Astrocyte (in vitro differentiated cells and primary cell): ENCODE results near the gene PEX19. TPM values are rescaled to one million over a fixed set of nuclear protein-coding genes. Genes with fewer than 3 reads are reported as not detected.
A peak's percentile ranks its signal among the peaks of the same experiment; 100 is the strongest.

Experiments
- DNase-seq: peaks from one replicate; pipeline ENCODE4 v3.0.0-alpha.2; 2010; ENCODE audit warnings: low read depth
- FAIRE-seq: peaks from 2 replicates; lab custom pipeline; 2011; peaks lifted over from hg19 to GRCh38; lab: Jason Lieb, UNC
- H2AFZ ChIP-seq: 2 replicates; pipeline ENCODE4 v1.6.0; 2012; ENCODE audit warnings: low read depth, low read length, inconsistent platforms
- H3K27ac ChIP-seq: 2 replicates; pipeline ENCODE4 v1.5.1; 2011; ENCODE audit warnings: low read depth, low read length, inconsistent platforms
- H3K27me3 ChIP-seq: 2 replicates; pipeline ENCODE4 v1.6.0; 2011; ENCODE audit warnings: low read length, inconsistent platforms; ENCODE audit not compliant: insufficient read depth
- H3K36me3 ChIP-seq: 2 replicates; pipeline ENCODE4 v1.5.1; 2011; ENCODE audit warnings: low read length, inconsistent platforms; ENCODE audit not compliant: insufficient read depth
- H3K4me1 ChIP-seq: 2 replicates; pipeline ENCODE4 v1.5.1; 2011; ENCODE audit warnings: low read length, inconsistent platforms; ENCODE audit not compliant: insufficient read depth
- H3K4me2 ChIP-seq: 2 replicates; pipeline ENCODE4 v1.6.0; 2012; ENCODE audit warnings: low read length, inconsistent platforms
- H3K4me3 ChIP-seq: 2 replicates; pipeline ENCODE4 v1.5.1; 2011; ENCODE audit warnings: low read depth, mild to moderate bottlenecking, low read length, inconsistent platforms; ENCODE audit not compliant: insufficient read depth
- H3K79me2 ChIP-seq: 2 replicates; pipeline ENCODE4 v1.6.0; 2012; ENCODE audit warnings: mild to moderate bottlenecking, low read length, inconsistent platforms; ENCODE audit not compliant: insufficient read depth
- H3K9ac ChIP-seq: 2 replicates; pipeline ENCODE4 v1.6.0; 2012; ENCODE audit warnings: mild to moderate bottlenecking, low read length, inconsistent platforms
- H3K9me3 ChIP-seq: 2 replicates; pipeline ENCODE4 v1.5.1; 2012; ENCODE audit warnings: low read depth, mild to moderate bottlenecking, low read length, inconsistent platforms; ENCODE audit not compliant: insufficient read depth
- H4K20me1 ChIP-seq: 2 replicates; pipeline ENCODE4 v1.6.0; 2012; ENCODE audit warnings: low read length, inconsistent platforms; ENCODE audit not compliant: insufficient read depth
- H3K27ac Mint-ChIP-seq: one replicate; pipeline ENCODE4 v1.8.0; 2021; ENCODE audit warnings: mild to moderate bottlenecking, mixed read lengths; ENCODE audit not compliant: unreplicated experiment
- H3K27me3 Mint-ChIP-seq: one replicate; pipeline ENCODE4 v1.8.0; 2021; ENCODE audit warnings: low read depth, mixed read lengths; ENCODE audit not compliant: unreplicated experiment
- H3K36me3 Mint-ChIP-seq: one replicate; pipeline ENCODE4 v1.8.0; 2021; ENCODE audit warnings: low read depth, mixed read lengths; ENCODE audit not compliant: unreplicated experiment
- H3K4me1 Mint-ChIP-seq: one replicate; pipeline ENCODE4 v1.8.0; 2021; ENCODE audit warnings: low read depth, mixed read lengths; ENCODE audit not compliant: unreplicated experiment
- H3K4me3 Mint-ChIP-seq: one replicate; pipeline ENCODE4 v1.8.0; 2021; ENCODE audit warnings: mild to moderate bottlenecking, moderate library complexity, mixed read lengths; ENCODE audit not compliant: unreplicated experiment
- H3K9me3 Mint-ChIP-seq: one replicate; pipeline ENCODE4 v1.8.0; 2021; ENCODE audit warnings: mild to moderate bottlenecking, mixed read lengths; ENCODE audit not compliant: unreplicated experiment
- EZH2 ChIP-seq: IDR thresholded peaks from 2 replicates; pipeline ENCODE4 v1.6.1; 2012; ENCODE audit warnings: mild to moderate bottlenecking, low read length, inconsistent platforms; ENCODE audit not compliant: insufficient read depth
- total RNA-seq: library from RNA; stranded (reverse); gene quantifications from 2 replicates; pipeline ENCODE4 v1.2.1, GENCODE V29; 2021
- TF ChIP-seq, protein P1 (sequence below): IDR thresholded peaks from 2 replicates; pipeline ENCODE4 v1.5.1; 2011; ENCODE audit warnings: low read depth, mild to moderate bottlenecking, inconsistent platforms, low read length, moderate library complexity; ENCODE audit not compliant: insufficient read depth

Gene PEX19
- total RNA-seq, 1 donor from 2014 or later: 64.2 TPM

GRCh38 chr1:160236806-160237205, 48.1 kb downstream of the PEX19 start:
- FAIRE-seq: no peak
- H3K4me1 Mint-ChIP-seq: peaks cover 2% of the 10 kb centered on the region
- no peaks in the 10 kb centered on the region for H3K27me3 Mint-ChIP-seq
- H3K27ac Mint-ChIP-seq: no peak overlapping the region
- H3K27me3 ChIP-seq: no peaks in the 10 kb centered on the region
- no peaks in the 10 kb centered on the region for H3K9me3 Mint-ChIP-seq
- H3K36me3 ChIP-seq: peaks cover 36% of the 10 kb centered on the region
- H3K36me3 Mint-ChIP-seq: peaks cover 11% of the 10 kb centered on the region
- H3K27ac ChIP-seq: no peak overlapping the region
- TF ChIP-seq, protein P1, sequence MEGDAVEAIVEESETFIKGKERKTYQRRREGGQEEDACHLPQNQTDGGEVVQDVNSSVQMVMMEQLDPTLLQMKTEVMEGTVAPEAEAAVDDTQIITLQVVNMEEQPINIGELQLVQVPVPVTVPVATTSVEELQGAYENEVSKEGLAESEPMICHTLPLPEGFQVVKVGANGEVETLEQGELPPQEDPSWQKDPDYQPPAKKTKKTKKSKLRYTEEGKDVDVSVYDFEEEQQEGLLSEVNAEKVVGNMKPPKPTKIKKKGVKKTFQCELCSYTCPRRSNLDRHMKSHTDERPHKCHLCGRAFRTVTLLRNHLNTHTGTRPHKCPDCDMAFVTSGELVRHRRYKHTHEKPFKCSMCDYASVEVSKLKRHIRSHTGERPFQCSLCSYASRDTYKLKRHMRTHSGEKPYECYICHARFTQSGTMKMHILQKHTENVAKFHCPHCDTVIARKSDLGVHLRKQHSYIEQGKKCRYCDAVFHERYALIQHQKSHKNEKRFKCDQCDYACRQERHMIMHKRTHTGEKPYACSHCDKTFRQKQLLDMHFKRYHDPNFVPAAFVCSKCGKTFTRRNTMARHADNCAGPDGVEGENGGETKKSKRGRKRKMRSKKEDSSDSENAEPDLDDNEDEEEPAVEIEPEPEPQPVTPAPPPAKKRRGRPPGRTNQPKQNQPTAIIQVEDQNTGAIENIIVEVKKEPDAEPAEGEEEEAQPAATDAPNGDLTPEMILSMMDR: no peak
- TF ChIP-seq EZH2: no peak
- H3K79me2 ChIP-seq: peaks cover 10% of the 10 kb centered on the region
- no peak overlapping the region for H3K4me3 Mint-ChIP-seq
- H3K9ac ChIP-seq: no peak overlapping the region
- no peak overlapping the region for H2AFZ ChIP-seq
- no peak overlapping the region for H3K4me3 ChIP-seq
- H3K4me1 ChIP-seq: no peaks in the 10 kb centered on the region
- H4K20me1 ChIP-seq: peaks cover 28% of the 10 kb centered on the region
- no peaks in the 10 kb centered on the region for H3K9me3 ChIP-seq
- DNase-seq: no peak
- H3K4me2 ChIP-seq: no peak overlapping the region

GRCh38 chr1:160232911-160233310, 52.0 kb downstream of the PEX19 start:
- DNase-seq (no peak), FAIRE-seq (no peak)
- H3K4me1 ChIP-seq: no peaks in the 10 kb centered on the region
- no peak overlapping the region for H3K9ac ChIP-seq
- no peak for TF ChIP-seq EZH2
- TF ChIP-seq, protein P1: no peak
- H3K27me3 ChIP-seq: no peaks in the 10 kb centered on the region
- H3K4me2 ChIP-seq: no peak overlapping the region
- peaks cover 2% of the 10 kb centered on the region for H3K79me2 ChIP-seq
- H3K4me1 Mint-ChIP-seq: peaks cover 2% of the 10 kb centered on the region
- peak overlapping the region; percentile 26 for H3K27ac Mint-ChIP-seq
- no peak overlapping the region for H3K4me3 Mint-ChIP-seq
- no peaks in the 10 kb centered on the region for H3K9me3 ChIP-seq
- H3K9me3 Mint-ChIP-seq: no peaks in the 10 kb centered on the region
- H3K36me3 ChIP-seq: peaks cover 44% of the 10 kb centered on the region
- no peak overlapping the region for H3K27ac ChIP-seq
- H3K36me3 Mint-ChIP-seq: peaks cover 9% of the 10 kb centered on the region
- H2AFZ ChIP-seq: no peak overlapping the region
- H3K4me3 ChIP-seq: no peak overlapping the region
- peaks cover 28% of the 10 kb centered on the region for H4K20me1 ChIP-seq
- no peaks in the 10 kb centered on the region for H3K27me3 Mint-ChIP-seq

- no peak overlapping the region for H3K27ac Mint-ChIP-seq
Observed at GRCh38 chr1:160228431-160228830, 56.5 kb downstream of the PEX19 start.

More at GRCh38 chr1:160228431-160228830, 56.5 kb downstream of the PEX19 start:
- H3K4me3 ChIP-seq: no peak overlapping the region
- TF ChIP-seq, protein P1: no peak
- no peak for TF ChIP-seq EZH2
- H3K4me1 ChIP-seq: no peaks in the 10 kb centered on the region
- DNase-seq: no peak
- H3K27ac ChIP-seq: no peak overlapping the region
- Mint-ChIP-seq H3K27me3 (no peaks in the 10 kb centered on the region), H3K4me1 (no peaks in the 10 kb centered on the region), H3K36me3 (peaks cover 11% of the 10 kb centered on the region), H3K9me3 (no peaks in the 10 kb centered on the region), H3K4me3 (no peak overlapping the region)
- peaks cover 22% of the 10 kb centered on the region for H4K20me1 ChIP-seq
- no peak overlapping the region for H3K4me2 ChIP-seq
- no peaks in the 10 kb centered on the region for H3K9me3 ChIP-seq
- peaks cover 55% of the 10 kb centered on the region for H3K36me3 ChIP-seq
- H3K79me2 ChIP-seq: no peaks in the 10 kb centered on the region
- H2AFZ ChIP-seq: no peak overlapping the region
- H3K27me3 ChIP-seq: no peaks in the 10 kb centered on the region
- no peak for FAIRE-seq
- H3K9ac ChIP-seq: no peak overlapping the region
